ENCODE results near the gene TUBA3D. TPM values are rescaled to one million over a fixed set of nuclear protein-coding genes. Genes with fewer than 3 reads are reported as not detected.
"Not testable (repeated sequence)": the region's sequence is repeated elsewhere in the genome, so short reads cannot be mapped to it uniquely, and the experiment has no call there.

TUBA3D gene
- total and polyA plus RNA-seq, 10 of the 15 experiments (the other 5 are each of a cell fraction or from before 2014, with no cell fraction given) = 0.04 to 0.37 (median 0.20) TPM; not detected in 6

GRCh38 chr2:131483981-131484820 lies 8.3 kb downstream of the TUBA3D start:
- FAIRE-seq = not testable (repeated sequence)
- WGBS (ENCODE audit: insufficient coverage, insufficient replicate concordance, low lambda C conversion rate, missing lambda C conversion rate) = 92% methylated on average over 24 of the region's 24 CpGs

GRCh38 chr2:131484906-131485460 lies 9.1 kb downstream of the TUBA3D start:
- H3K4me2 ChIP-seq (ENCODE audit: control insufficient read depth, insufficient read depth); H4K20me1 ChIP-seq (ENCODE audit: control insufficient read depth, insufficient read depth); POLR2A ChIA-PET; H3K4me1 ChIP-seq (ENCODE audit: control insufficient read depth, insufficient read depth, low read length); H3K4me3 ChIP-seq; H3K27ac ChIP-seq (ENCODE audit: control insufficient read depth, insufficient read depth); ATAC-seq; H3K9me3 ChIP-seq (replicated peaks; ENCODE audit: control insufficient read depth, insufficient read depth, low read length); CTCF ChIA-PET; SMC1A ChIA-PET (ENCODE audit: uncharacterized antibody, unreplicated experiment); H2AFZ ChIP-seq (ENCODE audit: control insufficient read depth, low read depth, low read length); RAD21 ChIA-PET (ENCODE audit: unreplicated experiment); FAIRE-seq; H3K36me3 ChIP-seq (ENCODE audit: control insufficient read depth in 2 of 2, insufficient read depth in 2 of 2, low read length in 1 of 2); DNase-seq (ENCODE audit: low read depth, low spot score); H3K27me3 ChIP-seq (replicated peaks in 1 of 2; ENCODE audit: control insufficient read depth in 2 of 2, insufficient read depth in 2 of 2, low read length in 1 of 2); intact Hi-C loops (cut with micrococcal nuclease; ENCODE audit: unreplicated experiment); H3K9ac ChIP-seq (ENCODE audit: control insufficient read depth, insufficient read depth, low read length); BruUV-seq (replicated peaks): not testable (repeated sequence)
- peaks cover 13% of the 10 kb centered on the region for H3K79me2 ChIP-seq (ENCODE audit: control insufficient read depth, insufficient read depth, low read length)
- in situ Hi-C loops (cut with MboI) = loop anchor here (5.0 kb wide), 1 partner anchor 1298 kb away; no protein-coding TSS in a partner anchor
- WGBS (ENCODE audit: insufficient coverage, insufficient replicate concordance, low lambda C conversion rate, missing lambda C conversion rate) = 85% methylated on average over 11 of the region's 11 CpGs

More at GRCh38 chr2:131483981-131484820, 8.3 kb downstream of the TUBA3D start:
- H3K9me3 ChIP-seq (replicated peaks; ENCODE audit: control insufficient read depth, insufficient read depth, low read length); DNase-seq (ENCODE audit: low read depth, low spot score); ATAC-seq; H3K4me3 ChIP-seq; in situ Hi-C loops (cut with MboI); CTCF ChIA-PET; intact Hi-C loops (cut with micrococcal nuclease; ENCODE audit: unreplicated experiment); H2AFZ ChIP-seq (ENCODE audit: control insufficient read depth, low read depth, low read length); H3K27me3 ChIP-seq (replicated peaks in 1 of 2; ENCODE audit: control insufficient read depth in 2 of 2, insufficient read depth in 2 of 2, low read length in 1 of 2); H3K4me1 ChIP-seq (ENCODE audit: control insufficient read depth, insufficient read depth, low read length); H4K20me1 ChIP-seq (ENCODE audit: control insufficient read depth, insufficient read depth); H3K9ac ChIP-seq (ENCODE audit: control insufficient read depth, insufficient read depth, low read length); RAD21 ChIA-PET (ENCODE audit: unreplicated experiment); H3K4me2 ChIP-seq (ENCODE audit: control insufficient read depth, insufficient read depth); H3K79me2 ChIP-seq (ENCODE audit: control insufficient read depth, insufficient read depth, low read length); BruUV-seq (replicated peaks); H3K27ac ChIP-seq (ENCODE audit: control insufficient read depth, insufficient read depth); POLR2A ChIA-PET; H3K36me3 ChIP-seq (ENCODE audit: control insufficient read depth in 2 of 2, insufficient read depth in 2 of 2, low read length in 1 of 2); SMC1A ChIA-PET (ENCODE audit: uncharacterized antibody, unreplicated experiment): not testable (repeated sequence)

GRCh38 chr2:131486201-131486902 lies 10.4 kb downstream of the TUBA3D start:
- H2AFZ ChIP-seq (ENCODE audit: control insufficient read depth, low read depth, low read length); DNase-seq (ENCODE audit: low read depth, low spot score); BruUV-seq (replicated peaks); SMC1A ChIA-PET (ENCODE audit: uncharacterized antibody, unreplicated experiment); H3K27ac ChIP-seq (ENCODE audit: control insufficient read depth, insufficient read depth); POLR2A ChIA-PET; H3K9ac ChIP-seq (ENCODE audit: control insufficient read depth, insufficient read depth, low read length); H3K4me1 ChIP-seq (ENCODE audit: control insufficient read depth, insufficient read depth, low read length); RAD21 ChIA-PET (ENCODE audit: unreplicated experiment); ATAC-seq; H3K4me2 ChIP-seq (ENCODE audit: control insufficient read depth, insufficient read depth); intact Hi-C loops (cut with micrococcal nuclease; ENCODE audit: unreplicated experiment); FAIRE-seq; H3K27me3 ChIP-seq (replicated peaks in 1 of 2; ENCODE audit: control insufficient read depth in 2 of 2, insufficient read depth in 2 of 2, low read length in 1 of 2); H4K20me1 ChIP-seq (ENCODE audit: control insufficient read depth, insufficient read depth); CTCF ChIA-PET; H3K9me3 ChIP-seq (replicated peaks; ENCODE audit: control insufficient read depth, insufficient read depth, low read length); H3K36me3 ChIP-seq (ENCODE audit: control insufficient read depth in 2 of 2, insufficient read depth in 2 of 2, low read length in 1 of 2); H3K4me3 ChIP-seq: not testable (repeated sequence)
- 83% methylated on average over 14 of the region's 14 CpGs for WGBS (ENCODE audit: insufficient coverage, insufficient replicate concordance, low lambda C conversion rate, missing lambda C conversion rate)
- in situ Hi-C loops (cut with MboI) = loop anchor here (5.0 kb wide), 1 partner anchor 1299 kb away; no protein-coding TSS in a partner anchor
- peaks cover 27% of the 10 kb centered on the region for H3K79me2 ChIP-seq (ENCODE audit: control insufficient read depth, insufficient read depth, low read length)
